Globus pallidus (tissue), 1 donor: ENCODE data around the gene KCNK1.
"Not testable (repeated sequence)": the region's sequence is repeated elsewhere in the genome, so short reads cannot be mapped to it uniquely, and the experiment has no call there.

Source experiments
- DNase-seq: peaks from one replicate; pipeline ENCODE4 v3.0.0-alpha.2; 2015; ENCODE audit warnings: low spot score

Gene KCNK1

GRCh38 chr1:233607252-233608119 is 6.4 kb upstream of the KCNK1 start:
- no peak for DNase-seq

- DNase-seq: no peak
Observed at GRCh38 chr1:233608988-233609387, 4.9 kb upstream of the KCNK1 start.

GRCh38 chr1:233609926-233610325 is 4.0 kb upstream of the KCNK1 start:
- DNase-seq: no peak

GRCh38 chr1:233610628-233611027 is 3.3 kb upstream of the KCNK1 start:
- no peak for DNase-seq

GRCh38 chr1:233611363-233611762 is 2.5 kb upstream of the KCNK1 start:
- not testable (repeated sequence) for DNase-seq

GRCh38 chr1:233614173-233614742 is 352 bp downstream of the KCNK1 start:
- DNase-seq: peak; percentile 40

- no peak for DNase-seq
Observed at GRCh38 chr1:233614743-233615521, 1.0 kb downstream of the KCNK1 start.

GRCh38 chr1:233615571-233615970 is 1.7 kb downstream of the KCNK1 start:
- DNase-seq: no peak

- no peak for DNase-seq
Observed at GRCh38 chr1:233617025-233617424, 3.1 kb downstream of the KCNK1 start.

GRCh38 chr1:233619414-233619813 is 5.5 kb downstream of the KCNK1 start:
- not testable (repeated sequence) for DNase-seq

GRCh38 chr1:233620065-233620464 is 6.2 kb downstream of the KCNK1 start:
- no peak for DNase-seq

GRCh38 chr1:233621923-233622322 is 8.0 kb downstream of the KCNK1 start:
- no peak for DNase-seq

GRCh38 chr1:233624289-233624688 is 10.4 kb downstream of the KCNK1 start:
- DNase-seq: no peak

- no peak for DNase-seq
Observed at GRCh38 chr1:233625087-233625486, 11.2 kb downstream of the KCNK1 start.

GRCh38 chr1:233625510-233625981 is 11.6 kb downstream of the KCNK1 start:
- DNase-seq: no peak

GRCh38 chr1:233627376-233627775 is 13.5 kb downstream of the KCNK1 start:
- no peak for DNase-seq

- DNase-seq: no peak
Observed at GRCh38 chr1:233627823-233628222, 13.9 kb downstream of the KCNK1 start.

GRCh38 chr1:233629305-233629935 is 15.5 kb downstream of the KCNK1 start:
- DNase-seq: no peak

GRCh38 chr1:233631810-233632405 is 18.0 kb downstream of the KCNK1 start:
- no peak for DNase-seq

- no peak for DNase-seq
Observed at GRCh38 chr1:233632436-233632835, 18.5 kb downstream of the KCNK1 start.

- no peak for DNase-seq
Observed at GRCh38 chr1:233635765-233636502, 22.0 kb downstream of the KCNK1 start.
